DND-41 (cell line): ENCODE measurements around the gene ZFAND2B.

Experiments used
- EZH2 ChIP-seq: IDR thresholded peaks from 3 replicates; pipeline ENCODE4 v1.6.1; 2012; ENCODE audit warnings: borderline replicate concordance, low read depth, mild to moderate bottlenecking, moderate library complexity, low read length, inconsistent platforms; ENCODE audit not compliant: severe bottlenecking
- TF ChIP-seq, protein P1 (sequence below): IDR thresholded peaks from 2 replicates; pipeline ENCODE4 v1.5.1; 2012; ENCODE audit warnings: borderline replicate concordance, low read length, moderate library complexity, mild to moderate bottlenecking; ENCODE audit not compliant: poor library complexity, severe bottlenecking; ENCODE audit errors: extremely low read depth

DNA sequence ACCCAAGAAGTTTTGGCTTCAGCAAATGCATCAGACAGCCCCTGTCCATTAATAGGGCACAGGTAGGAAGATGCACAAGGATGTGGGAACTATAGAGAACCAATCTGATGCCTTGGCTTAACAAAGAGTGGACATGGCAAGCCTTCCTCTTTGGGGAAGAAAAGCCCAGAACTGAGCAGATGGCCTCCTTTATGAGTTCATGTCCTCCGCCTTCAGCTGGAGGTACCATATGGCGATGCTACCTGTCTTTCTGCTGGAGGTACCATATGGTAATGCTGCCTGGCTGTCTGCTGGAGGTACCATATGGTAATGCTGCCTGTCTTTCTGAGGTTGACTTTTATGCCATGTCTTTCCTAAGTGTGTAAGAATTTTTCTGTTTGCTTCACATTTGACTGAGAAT is 22.5 kb upstream of the ZFAND2B start:
- TF ChIP-seq, protein P1, sequence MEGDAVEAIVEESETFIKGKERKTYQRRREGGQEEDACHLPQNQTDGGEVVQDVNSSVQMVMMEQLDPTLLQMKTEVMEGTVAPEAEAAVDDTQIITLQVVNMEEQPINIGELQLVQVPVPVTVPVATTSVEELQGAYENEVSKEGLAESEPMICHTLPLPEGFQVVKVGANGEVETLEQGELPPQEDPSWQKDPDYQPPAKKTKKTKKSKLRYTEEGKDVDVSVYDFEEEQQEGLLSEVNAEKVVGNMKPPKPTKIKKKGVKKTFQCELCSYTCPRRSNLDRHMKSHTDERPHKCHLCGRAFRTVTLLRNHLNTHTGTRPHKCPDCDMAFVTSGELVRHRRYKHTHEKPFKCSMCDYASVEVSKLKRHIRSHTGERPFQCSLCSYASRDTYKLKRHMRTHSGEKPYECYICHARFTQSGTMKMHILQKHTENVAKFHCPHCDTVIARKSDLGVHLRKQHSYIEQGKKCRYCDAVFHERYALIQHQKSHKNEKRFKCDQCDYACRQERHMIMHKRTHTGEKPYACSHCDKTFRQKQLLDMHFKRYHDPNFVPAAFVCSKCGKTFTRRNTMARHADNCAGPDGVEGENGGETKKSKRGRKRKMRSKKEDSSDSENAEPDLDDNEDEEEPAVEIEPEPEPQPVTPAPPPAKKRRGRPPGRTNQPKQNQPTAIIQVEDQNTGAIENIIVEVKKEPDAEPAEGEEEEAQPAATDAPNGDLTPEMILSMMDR, result no peak
- TF ChIP-seq EZH2, result no peak
